Astrocyte (in vitro differentiated cells and primary cell): ENCODE results near the gene AGT.

ENCODE experiments used
- EZH2 ChIP-seq: IDR thresholded peaks from 2 replicates; pipeline ENCODE4 v1.6.1; 2012; ENCODE audit warnings: mild to moderate bottlenecking, low read length, inconsistent platforms; ENCODE audit not compliant: insufficient read depth
- TF ChIP-seq, protein P1 (sequence below): IDR thresholded peaks from 2 replicates; pipeline ENCODE4 v1.5.1; 2011; ENCODE audit warnings: low read depth, mild to moderate bottlenecking, inconsistent platforms, low read length, moderate library complexity; ENCODE audit not compliant: insufficient read depth

DNA sequence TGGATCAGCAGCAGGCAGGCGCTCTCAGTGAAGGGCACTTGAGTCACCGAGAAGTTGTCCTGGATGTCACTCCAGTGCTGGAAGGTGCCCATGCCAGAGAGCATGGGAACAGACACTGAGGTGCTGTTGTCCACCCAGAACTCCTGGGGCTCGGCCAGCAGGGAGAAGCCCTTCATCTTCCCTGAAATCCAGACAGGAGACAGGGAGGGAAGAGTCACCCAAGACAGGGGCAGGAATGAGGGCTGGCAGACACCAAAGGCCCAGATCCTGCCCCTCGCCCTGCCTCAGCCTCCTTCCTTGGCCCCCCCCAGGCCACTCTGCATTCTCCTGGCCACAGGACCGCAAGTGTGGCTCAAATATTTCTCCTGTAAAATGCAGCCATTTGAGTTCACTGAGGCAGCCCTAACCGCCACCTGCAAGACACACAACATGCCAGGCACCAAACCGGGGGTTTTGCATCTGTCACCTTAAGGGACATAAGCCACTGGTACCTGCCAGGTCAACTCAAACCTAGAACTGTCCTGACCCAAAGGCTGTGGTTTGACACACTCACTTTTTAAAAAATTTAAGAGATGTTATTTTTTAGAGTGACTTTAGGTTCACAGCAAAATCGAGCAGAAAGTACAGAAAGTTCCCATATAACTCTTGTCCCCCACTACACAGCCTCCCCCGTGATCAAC, 7.8 kb downstream of the AGT start:
- TF ChIP-seq, protein P1, sequence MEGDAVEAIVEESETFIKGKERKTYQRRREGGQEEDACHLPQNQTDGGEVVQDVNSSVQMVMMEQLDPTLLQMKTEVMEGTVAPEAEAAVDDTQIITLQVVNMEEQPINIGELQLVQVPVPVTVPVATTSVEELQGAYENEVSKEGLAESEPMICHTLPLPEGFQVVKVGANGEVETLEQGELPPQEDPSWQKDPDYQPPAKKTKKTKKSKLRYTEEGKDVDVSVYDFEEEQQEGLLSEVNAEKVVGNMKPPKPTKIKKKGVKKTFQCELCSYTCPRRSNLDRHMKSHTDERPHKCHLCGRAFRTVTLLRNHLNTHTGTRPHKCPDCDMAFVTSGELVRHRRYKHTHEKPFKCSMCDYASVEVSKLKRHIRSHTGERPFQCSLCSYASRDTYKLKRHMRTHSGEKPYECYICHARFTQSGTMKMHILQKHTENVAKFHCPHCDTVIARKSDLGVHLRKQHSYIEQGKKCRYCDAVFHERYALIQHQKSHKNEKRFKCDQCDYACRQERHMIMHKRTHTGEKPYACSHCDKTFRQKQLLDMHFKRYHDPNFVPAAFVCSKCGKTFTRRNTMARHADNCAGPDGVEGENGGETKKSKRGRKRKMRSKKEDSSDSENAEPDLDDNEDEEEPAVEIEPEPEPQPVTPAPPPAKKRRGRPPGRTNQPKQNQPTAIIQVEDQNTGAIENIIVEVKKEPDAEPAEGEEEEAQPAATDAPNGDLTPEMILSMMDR, result no peak
- no peak for TF ChIP-seq EZH2
